Neural cell (in vitro differentiated cells): ENCODE measurements around the gene TRIM44. TPM values are rescaled to one million over a fixed set of nuclear protein-coding genes. Genes with fewer than 3 reads are reported as not detected.

ENCODE experiments used
- H2AFZ ChIP-seq: fragments of 200-600, 300-800 bp; sonication (generic), shearing (Covaris generic); 2 replicates; pipeline ENCODE4 v1.6.0; 2014; ENCODE audit warnings: low read depth, mild to moderate bottlenecking, antibody characterized with exemption, low read length, moderate library complexity
- H3F3A ChIP-seq: fragments of 200-600 bp; shearing (Covaris generic); 2 replicates; pipeline ENCODE4 v1.6.1; 2016; ENCODE audit warnings: mild to moderate bottlenecking, moderate library complexity, mixed read lengths, antibody characterized with exemption, low read length; ENCODE audit not compliant: insufficient read depth, poor library complexity, severe bottlenecking
- H3K27ac ChIP-seq: fragments of 200-600, 300-800 bp; sonication (generic), shearing (Covaris generic); 2 replicates; pipeline ENCODE4 v1.5.1; 2014; ENCODE audit warnings: mild to moderate bottlenecking, low read length, moderate library complexity
- H3K27me3 ChIP-seq: fragments of 300-800, 200-600 bp; sonication (generic), shearing (Covaris generic); 2 replicates; pipeline ENCODE4 v1.6.0; 2014; ENCODE audit warnings: mild to moderate bottlenecking, low read depth, low read length, moderate library complexity; ENCODE audit not compliant: insufficient read depth
- H3K36me3 ChIP-seq: fragments of 300-800, 200-600 bp; sonication (generic), shearing (Covaris generic); 2 replicates; pipeline ENCODE4 v1.5.1; 2014; ENCODE audit warnings: mild to moderate bottlenecking, antibody characterized with exemption, low read length, moderate library complexity; ENCODE audit not compliant: insufficient read depth
- H3K4me2 ChIP-seq: fragments of 300-800, 200-600 bp; sonication (generic), shearing (Covaris generic); 2 replicates; pipeline ENCODE4 v1.6.0; 2014; ENCODE audit warnings: mild to moderate bottlenecking, low read length
- H3K4me3 ChIP-seq: fragments of 300-800, 200-600 bp; sonication (generic), shearing (Covaris generic); 2 replicates; pipeline ENCODE4 v1.5.1; 2014; ENCODE audit warnings: mild to moderate bottlenecking, low read length, moderate library complexity
- H3K79me2 ChIP-seq: fragments of 200-600 bp; shearing (Covaris generic); replicated peaks from 2 replicates; pipeline ENCODE4 v1.6.0; 2014; ENCODE audit warnings: mild to moderate bottlenecking, low read length, moderate library complexity; ENCODE audit not compliant: insufficient read depth
- H3K9ac ChIP-seq: fragments of 300-800, 200-600 bp; sonication (generic), shearing (Covaris generic); 2 replicates; pipeline ENCODE4 v1.6.1; 2016; ENCODE audit warnings: mild to moderate bottlenecking, low read length, mixed read lengths
- H3K9me2 ChIP-seq: fragments of 200-600 bp; shearing (Covaris generic); 2 replicates; pipeline ENCODE4 v1.6.1; 2016; ENCODE audit warnings: mild to moderate bottlenecking, low read length, mixed read lengths; ENCODE audit not compliant: insufficient read depth
- H3K9me3 ChIP-seq: fragments of 200-600, 300-800 bp; sonication (generic), shearing (Covaris generic); 2 replicates; pipeline ENCODE4 v1.6.1; 2016; ENCODE audit warnings: mild to moderate bottlenecking, mixed run types, low read length, moderate library complexity, mixed read lengths
- H4K20me1 ChIP-seq: fragments of 200-600 bp; shearing (Covaris generic); 2 replicates; pipeline ENCODE4 v1.6.1; 2016; ENCODE audit warnings: mild to moderate bottlenecking, mixed run types; ENCODE audit not compliant: insufficient read depth
- EP300 ChIP-seq: fragments of 450-650 bp; conservative IDR thresholded peaks from 2 replicates; pipeline ENCODE4 v1.6.1; 2014; ENCODE audit warnings: antibody characterized with exemption, mild to moderate bottlenecking, moderate library complexity; ENCODE audit not compliant: poor library complexity, severe bottlenecking
- EZH2 ChIP-seq: fragments of 200-600, 300-800 bp; shearing (Covaris generic), sonication (generic); IDR thresholded peaks from 2 replicates; pipeline ENCODE4 v1.6.1; 2014; ENCODE audit warnings: antibody characterized with exemption, low read length, borderline replicate concordance, mild to moderate bottlenecking; ENCODE audit not compliant: insufficient read depth, poor library complexity, severe bottlenecking
- MXI1 ChIP-seq: fragments of 450-650 bp; conservative IDR thresholded peaks from 2 replicates; pipeline ENCODE4 v1.6.1; 2014; ENCODE audit warnings: antibody characterized with exemption, mild to moderate bottlenecking; ENCODE audit not compliant: poor library complexity, severe bottlenecking
- POLR2AphosphoS5 ChIP-seq: IDR thresholded peaks from 2 replicates; pipeline ENCODE4 v1.6.1; 2012
- RAD21 ChIP-seq: fragments of 450-650 bp; conservative IDR thresholded peaks from 2 replicates; pipeline ENCODE4 v1.6.1; 2014; ENCODE audit warnings: antibody characterized with exemption, mild to moderate bottlenecking, moderate library complexity
- SMC3 ChIP-seq: fragments of 450-650 bp; conservative IDR thresholded peaks from 2 replicates; pipeline ENCODE4 v1.6.1; 2014; ENCODE audit warnings: antibody characterized with exemption, mild to moderate bottlenecking, moderate library complexity; ENCODE audit not compliant: poor library complexity
- TAF1 ChIP-seq: IDR thresholded peaks from 2 replicates; pipeline ENCODE4 v1.6.1; 2012; ENCODE audit warnings: low read depth
- polyA plus RNA-seq: library from polyadenylated mRNA; depleted of rRNA; stranded (reverse); fragments of >200 nt; gene quantifications from 2 replicates; pipeline ENCODE4 v1.2.3, GENCODE V29; 2014
- TF ChIP-seq, protein P1 (sequence below): fragments of 450-650 bp; IDR thresholded peaks from 2 replicates; pipeline ENCODE4 v1.5.1; 2014; ENCODE audit warnings: antibody characterized with exemption, mild to moderate bottlenecking, moderate library complexity; ENCODE audit not compliant: poor library complexity, severe bottlenecking
- TF ChIP-seq, protein P2 (sequence below): IDR thresholded peaks from 2 replicates; pipeline ENCODE4 v1.6.1; 2012; ENCODE audit warnings: borderline replicate concordance

TRIM44 gene
- polyA plus RNA-seq, 1 donor from 2014 or later = 14.9 TPM

- Histone ChIP-seq H3F3A (no peaks in the 10 kb centered on the region), H3K9me2 (no peaks in the 10 kb centered on the region), H3K4me3 (no peak overlapping the region), H3K27me3 (no peaks in the 10 kb centered on the region), H3K79me2 (no peaks in the 10 kb centered on the region), H3K9ac (no peak overlapping the region), H2AFZ (no peak overlapping the region), H3K36me3 (no peaks in the 10 kb centered on the region), H3K4me2 (no peak overlapping the region), H3K27ac (no peak overlapping the region), H3K9me3 (no peaks in the 10 kb centered on the region), H4K20me1 (no peaks in the 10 kb centered on the region)
- TF ChIP-seq POLR2AphosphoS5 = no peak
- no peak for TF ChIP-seq EZH2
- TF ChIP-seq, protein P1, sequence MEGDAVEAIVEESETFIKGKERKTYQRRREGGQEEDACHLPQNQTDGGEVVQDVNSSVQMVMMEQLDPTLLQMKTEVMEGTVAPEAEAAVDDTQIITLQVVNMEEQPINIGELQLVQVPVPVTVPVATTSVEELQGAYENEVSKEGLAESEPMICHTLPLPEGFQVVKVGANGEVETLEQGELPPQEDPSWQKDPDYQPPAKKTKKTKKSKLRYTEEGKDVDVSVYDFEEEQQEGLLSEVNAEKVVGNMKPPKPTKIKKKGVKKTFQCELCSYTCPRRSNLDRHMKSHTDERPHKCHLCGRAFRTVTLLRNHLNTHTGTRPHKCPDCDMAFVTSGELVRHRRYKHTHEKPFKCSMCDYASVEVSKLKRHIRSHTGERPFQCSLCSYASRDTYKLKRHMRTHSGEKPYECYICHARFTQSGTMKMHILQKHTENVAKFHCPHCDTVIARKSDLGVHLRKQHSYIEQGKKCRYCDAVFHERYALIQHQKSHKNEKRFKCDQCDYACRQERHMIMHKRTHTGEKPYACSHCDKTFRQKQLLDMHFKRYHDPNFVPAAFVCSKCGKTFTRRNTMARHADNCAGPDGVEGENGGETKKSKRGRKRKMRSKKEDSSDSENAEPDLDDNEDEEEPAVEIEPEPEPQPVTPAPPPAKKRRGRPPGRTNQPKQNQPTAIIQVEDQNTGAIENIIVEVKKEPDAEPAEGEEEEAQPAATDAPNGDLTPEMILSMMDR = no peak
- no peak for TF ChIP-seq MXI1
- no peak for TF ChIP-seq TAF1
- TF ChIP-seq, protein P2, sequence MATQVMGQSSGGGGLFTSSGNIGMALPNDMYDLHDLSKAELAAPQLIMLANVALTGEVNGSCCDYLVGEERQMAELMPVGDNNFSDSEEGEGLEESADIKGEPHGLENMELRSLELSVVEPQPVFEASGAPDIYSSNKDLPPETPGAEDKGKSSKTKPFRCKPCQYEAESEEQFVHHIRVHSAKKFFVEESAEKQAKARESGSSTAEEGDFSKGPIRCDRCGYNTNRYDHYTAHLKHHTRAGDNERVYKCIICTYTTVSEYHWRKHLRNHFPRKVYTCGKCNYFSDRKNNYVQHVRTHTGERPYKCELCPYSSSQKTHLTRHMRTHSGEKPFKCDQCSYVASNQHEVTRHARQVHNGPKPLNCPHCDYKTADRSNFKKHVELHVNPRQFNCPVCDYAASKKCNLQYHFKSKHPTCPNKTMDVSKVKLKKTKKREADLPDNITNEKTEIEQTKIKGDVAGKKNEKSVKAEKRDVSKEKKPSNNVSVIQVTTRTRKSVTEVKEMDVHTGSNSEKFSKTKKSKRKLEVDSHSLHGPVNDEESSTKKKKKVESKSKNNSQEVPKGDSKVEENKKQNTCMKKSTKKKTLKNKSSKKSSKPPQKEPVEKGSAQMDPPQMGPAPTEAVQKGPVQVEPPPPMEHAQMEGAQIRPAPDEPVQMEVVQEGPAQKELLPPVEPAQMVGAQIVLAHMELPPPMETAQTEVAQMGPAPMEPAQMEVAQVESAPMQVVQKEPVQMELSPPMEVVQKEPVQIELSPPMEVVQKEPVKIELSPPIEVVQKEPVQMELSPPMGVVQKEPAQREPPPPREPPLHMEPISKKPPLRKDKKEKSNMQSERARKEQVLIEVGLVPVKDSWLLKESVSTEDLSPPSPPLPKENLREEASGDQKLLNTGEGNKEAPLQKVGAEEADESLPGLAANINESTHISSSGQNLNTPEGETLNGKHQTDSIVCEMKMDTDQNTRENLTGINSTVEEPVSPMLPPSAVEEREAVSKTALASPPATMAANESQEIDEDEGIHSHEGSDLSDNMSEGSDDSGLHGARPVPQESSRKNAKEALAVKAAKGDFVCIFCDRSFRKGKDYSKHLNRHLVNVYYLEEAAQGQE = no peak
- no peak for TF ChIP-seq RAD21
- no peak for TF ChIP-seq SMC3
- no peak for TF ChIP-seq EP300
Observed at GRCh38 chr11:35655856-35656255, 6.7 kb upstream of the TRIM44 start.

DNA sequence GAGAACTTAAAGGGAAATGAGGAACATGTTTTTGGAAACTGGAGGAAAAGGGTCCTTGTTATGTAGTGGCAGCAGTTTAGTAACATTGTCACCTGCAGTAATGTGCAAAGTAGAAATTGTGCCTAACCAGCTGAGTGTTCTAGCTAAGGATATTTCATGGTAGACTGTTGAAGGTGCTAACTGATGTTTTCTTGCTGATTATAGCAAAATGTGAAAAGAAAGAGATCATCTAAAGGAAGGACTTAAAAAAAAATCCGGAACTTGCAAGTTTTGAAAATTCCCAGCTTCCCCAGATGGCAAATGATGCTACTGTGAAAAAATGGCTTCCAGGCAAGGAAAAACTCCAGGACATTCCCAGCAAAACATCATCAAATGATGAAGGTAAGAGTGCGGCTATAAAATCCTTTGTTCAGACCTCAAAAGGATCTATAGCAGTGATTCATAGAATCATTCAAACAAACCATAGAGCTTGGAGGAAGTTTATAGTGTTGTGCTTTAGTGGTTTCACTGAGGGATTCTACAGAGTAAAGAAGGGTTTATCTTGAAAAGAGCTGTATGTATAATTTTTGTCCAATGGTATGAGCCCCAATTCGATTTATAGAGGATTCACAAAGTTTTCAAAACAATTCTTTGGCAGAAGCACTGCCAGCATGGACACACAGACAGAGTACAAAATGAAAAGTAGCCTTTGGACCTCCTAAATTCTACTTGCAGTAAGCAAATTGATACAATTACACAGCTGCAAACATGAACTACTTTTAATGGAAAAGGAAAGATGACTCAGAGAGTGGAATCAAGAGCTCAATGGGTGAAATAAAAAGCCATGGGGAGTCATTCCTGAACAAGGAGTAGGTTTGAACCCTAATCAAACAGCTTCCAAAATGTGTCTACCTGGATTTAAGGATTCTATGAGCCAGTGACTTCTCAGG lies 4.3 kb upstream of the TRIM44 start:
- H3K9me3 ChIP-seq = no peaks in the 10 kb centered on the region
- H3K4me3 ChIP-seq = no peak overlapping the region
- H4K20me1 ChIP-seq = no peaks in the 10 kb centered on the region
- H3K4me2 ChIP-seq = no peak overlapping the region
- H3K79me2 ChIP-seq = peaks cover 3% of the 10 kb centered on the region
- no peaks in the 10 kb centered on the region for H3K27me3 ChIP-seq
- no peak overlapping the region for H3K27ac ChIP-seq
- H2AFZ ChIP-seq = no peak overlapping the region
- no peak overlapping the region for H3K9ac ChIP-seq
- no peaks in the 10 kb centered on the region for H3K36me3 ChIP-seq
- no peaks in the 10 kb centered on the region for H3F3A ChIP-seq
- no peaks in the 10 kb centered on the region for H3K9me2 ChIP-seq
- no peak for TF ChIP-seq MXI1
- TF ChIP-seq RAD21 = no peak
- TF ChIP-seq EZH2 = no peak
